ENCODE results near the gene PDSS2. TPM values are rescaled to one million over a fixed set of nuclear protein-coding genes. Genes with fewer than 3 reads are reported as not detected.
"Not testable (repeated sequence)": the region's sequence is repeated elsewhere in the genome, so short reads cannot be mapped to it uniquely, and the experiment has no call there.

Gene PDSS2
- total RNA-seq, 1 donor: 4.0 TPM

- no peaks in the 10 kb centered on the region for H3K9me3 ChIP-seq (ENCODE audit: low read depth, low read length)
- no peaks in the 10 kb centered on the region for H3K27me3 ChIP-seq (ENCODE audit: insufficient read depth, low read length)
- no peaks in the 10 kb centered on the region for H3K4me1 ChIP-seq (ENCODE audit: insufficient read depth, low read length)
- no peak overlapping the region for H3K4me3 ChIP-seq (ENCODE audit: low read length)
These were observed 73.0 kb downstream of the PDSS2 start for GRCh38 chr6:107386340-107386739.

GRCh38 chr6:107383705-107384104, 75.7 kb downstream of the PDSS2 start:
- H3K9me3 ChIP-seq (ENCODE audit: low read depth, low read length): no peaks in the 10 kb centered on the region
- no peaks in the 10 kb centered on the region for H3K4me1 ChIP-seq (ENCODE audit: insufficient read depth, low read length)
- H3K4me3 ChIP-seq (ENCODE audit: low read length): no peak overlapping the region
- H3K27me3 ChIP-seq (ENCODE audit: insufficient read depth, low read length): no peaks in the 10 kb centered on the region

GRCh38 chr6:107374264-107374663, 85.1 kb downstream of the PDSS2 start:
- H3K4me3 ChIP-seq (ENCODE audit: low read length): no peak overlapping the region
- no peaks in the 10 kb centered on the region for H3K4me1 ChIP-seq (ENCODE audit: insufficient read depth, low read length)
- H3K9me3 ChIP-seq (ENCODE audit: low read depth, low read length): no peaks in the 10 kb centered on the region
- H3K27me3 ChIP-seq (ENCODE audit: insufficient read depth, low read length): no peaks in the 10 kb centered on the region

- Histone ChIP-seq H3K4me1 (ENCODE audit: insufficient read depth, low read length) (no peaks in the 10 kb centered on the region), H3K4me3 (ENCODE audit: low read length) (no peak overlapping the region)
These were observed 89.9 kb downstream of the PDSS2 start for GRCh38 chr6:107369493-107369892.

GRCh38 chr6:107368471-107368870, 90.9 kb downstream of the PDSS2 start:
- H3K9me3 ChIP-seq (ENCODE audit: low read depth, low read length): no peaks in the 10 kb centered on the region
- no peak overlapping the region for H3K4me3 ChIP-seq (ENCODE audit: low read length)
- H3K4me1 ChIP-seq (ENCODE audit: insufficient read depth, low read length): no peaks in the 10 kb centered on the region
- no peaks in the 10 kb centered on the region for H3K27me3 ChIP-seq (ENCODE audit: insufficient read depth, low read length)

More at GRCh38 chr6:107369493-107369892, 89.9 kb downstream of the PDSS2 start:
- Histone ChIP-seq H3K9me3 (ENCODE audit: low read depth, low read length) (no peaks in the 10 kb centered on the region), H3K27me3 (ENCODE audit: insufficient read depth, low read length) (no peaks in the 10 kb centered on the region)

- not testable (repeated sequence) for H3K4me1 ChIP-seq (ENCODE audit: insufficient read depth, low read length); H3K27me3 ChIP-seq (ENCODE audit: insufficient read depth, low read length); H3K4me3 ChIP-seq (ENCODE audit: low read length); H3K9me3 ChIP-seq (ENCODE audit: low read depth, low read length)
These were observed 95.2 kb downstream of the PDSS2 start for GRCh38 chr6:107364173-107364572.

- Histone ChIP-seq H3K4me3 (ENCODE audit: low read length) (no peak overlapping the region), H3K9me3 (ENCODE audit: low read depth, low read length) (peaks cover 4% of the 10 kb centered on the region), H3K27me3 (ENCODE audit: insufficient read depth, low read length) (no peaks in the 10 kb centered on the region), H3K4me1 (ENCODE audit: insufficient read depth, low read length) (no peaks in the 10 kb centered on the region)
These were observed 97.4 kb downstream of the PDSS2 start for GRCh38 chr6:107361753-107362604.

- H3K4me3 ChIP-seq (ENCODE audit: low read length): no peak overlapping the region
- H3K27me3 ChIP-seq (ENCODE audit: insufficient read depth, low read length): no peaks in the 10 kb centered on the region
- no peaks in the 10 kb centered on the region for H3K4me1 ChIP-seq (ENCODE audit: insufficient read depth, low read length)
- peaks cover 4% of the 10 kb centered on the region for H3K9me3 ChIP-seq (ENCODE audit: low read depth, low read length)
These were observed 98.9 kb downstream of the PDSS2 start for GRCh38 chr6:107360476-107360875.

GRCh38 chr6:107357842-107358241, 101.5 kb downstream of the PDSS2 start:
- Histone ChIP-seq H3K4me3 (ENCODE audit: low read length) (no peak overlapping the region), H3K4me1 (ENCODE audit: insufficient read depth, low read length) (no peaks in the 10 kb centered on the region), H3K9me3 (ENCODE audit: low read depth, low read length) (peaks cover 2% of the 10 kb centered on the region), H3K27me3 (ENCODE audit: insufficient read depth, low read length) (no peaks in the 10 kb centered on the region)

GRCh38 chr6:107357031-107357430, 102.3 kb downstream of the PDSS2 start:
- H3K27me3 ChIP-seq (ENCODE audit: insufficient read depth, low read length): no peaks in the 10 kb centered on the region
- H3K9me3 ChIP-seq (ENCODE audit: low read depth, low read length): no peaks in the 10 kb centered on the region
- H3K4me3 ChIP-seq (ENCODE audit: low read length): no peak overlapping the region
- H3K4me1 ChIP-seq (ENCODE audit: insufficient read depth, low read length): no peaks in the 10 kb centered on the region

- no peaks in the 10 kb centered on the region for H3K4me1 ChIP-seq (ENCODE audit: insufficient read depth, low read length)
- H3K4me3 ChIP-seq (ENCODE audit: low read length): no peak overlapping the region
- H3K9me3 ChIP-seq (ENCODE audit: low read depth, low read length): no peaks in the 10 kb centered on the region
- no peaks in the 10 kb centered on the region for H3K27me3 ChIP-seq (ENCODE audit: insufficient read depth, low read length)
These were observed 103.7 kb downstream of the PDSS2 start for GRCh38 chr6:107355659-107356058.

- Histone ChIP-seq H3K4me1 (ENCODE audit: insufficient read depth, low read length) (no peaks in the 10 kb centered on the region), H3K9me3 (ENCODE audit: low read depth, low read length) (no peaks in the 10 kb centered on the region), H3K4me3 (ENCODE audit: low read length) (no peak overlapping the region), H3K27me3 (ENCODE audit: insufficient read depth, low read length) (no peaks in the 10 kb centered on the region)
These were observed 104.9 kb downstream of the PDSS2 start for GRCh38 chr6:107354451-107354850.

- H3K4me3 ChIP-seq (ENCODE audit: low read length): no peak overlapping the region
- no peaks in the 10 kb centered on the region for H3K27me3 ChIP-seq (ENCODE audit: insufficient read depth, low read length)
- no peaks in the 10 kb centered on the region for H3K9me3 ChIP-seq (ENCODE audit: low read depth, low read length)
- H3K4me1 ChIP-seq (ENCODE audit: insufficient read depth, low read length): no peaks in the 10 kb centered on the region
These were observed 105.5 kb downstream of the PDSS2 start for GRCh38 chr6:107353773-107354382.

GRCh38 chr6:107348224-107348623, 111.1 kb downstream of the PDSS2 start:
- Histone ChIP-seq H3K9me3 (ENCODE audit: low read depth, low read length) (no peaks in the 10 kb centered on the region), H3K27me3 (ENCODE audit: insufficient read depth, low read length) (no peaks in the 10 kb centered on the region), H3K4me1 (ENCODE audit: insufficient read depth, low read length) (no peaks in the 10 kb centered on the region), H3K4me3 (ENCODE audit: low read length) (no peak overlapping the region)

GRCh38 chr6:107345393-107345792, 114.0 kb downstream of the PDSS2 start:
- Histone ChIP-seq H3K4me3 (ENCODE audit: low read length) (no peak overlapping the region), H3K9me3 (ENCODE audit: low read depth, low read length) (no peaks in the 10 kb centered on the region), H3K4me1 (ENCODE audit: insufficient read depth, low read length) (peaks cover 5% of the 10 kb centered on the region), H3K27me3 (ENCODE audit: insufficient read depth, low read length) (no peaks in the 10 kb centered on the region)

GRCh38 chr6:107344981-107345380, 114.4 kb downstream of the PDSS2 start:
- Histone ChIP-seq H3K4me3 (ENCODE audit: low read length) (no peak overlapping the region), H3K4me1 (ENCODE audit: insufficient read depth, low read length) (peaks cover 5% of the 10 kb centered on the region), H3K9me3 (ENCODE audit: low read depth, low read length) (no peaks in the 10 kb centered on the region), H3K27me3 (ENCODE audit: insufficient read depth, low read length) (no peaks in the 10 kb centered on the region)

All from mononuclear cell (primary cell).